LNCAP (cell line): Measurements from ENCODE around the gene AMN.

Source experiments
- TF ChIP-seq, protein P1 (sequence below): fragments of 450-650 bp; IDR thresholded peaks from 2 replicates; pipeline ENCODE4 v1.5.1; 2017; ENCODE audit warnings: mild to moderate bottlenecking

Gene AMN

GRCh38 chr14:102935756-102936155 is 13.3 kb downstream of the AMN start:
- TF ChIP-seq, protein P1, sequence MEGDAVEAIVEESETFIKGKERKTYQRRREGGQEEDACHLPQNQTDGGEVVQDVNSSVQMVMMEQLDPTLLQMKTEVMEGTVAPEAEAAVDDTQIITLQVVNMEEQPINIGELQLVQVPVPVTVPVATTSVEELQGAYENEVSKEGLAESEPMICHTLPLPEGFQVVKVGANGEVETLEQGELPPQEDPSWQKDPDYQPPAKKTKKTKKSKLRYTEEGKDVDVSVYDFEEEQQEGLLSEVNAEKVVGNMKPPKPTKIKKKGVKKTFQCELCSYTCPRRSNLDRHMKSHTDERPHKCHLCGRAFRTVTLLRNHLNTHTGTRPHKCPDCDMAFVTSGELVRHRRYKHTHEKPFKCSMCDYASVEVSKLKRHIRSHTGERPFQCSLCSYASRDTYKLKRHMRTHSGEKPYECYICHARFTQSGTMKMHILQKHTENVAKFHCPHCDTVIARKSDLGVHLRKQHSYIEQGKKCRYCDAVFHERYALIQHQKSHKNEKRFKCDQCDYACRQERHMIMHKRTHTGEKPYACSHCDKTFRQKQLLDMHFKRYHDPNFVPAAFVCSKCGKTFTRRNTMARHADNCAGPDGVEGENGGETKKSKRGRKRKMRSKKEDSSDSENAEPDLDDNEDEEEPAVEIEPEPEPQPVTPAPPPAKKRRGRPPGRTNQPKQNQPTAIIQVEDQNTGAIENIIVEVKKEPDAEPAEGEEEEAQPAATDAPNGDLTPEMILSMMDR: no peak

DNA sequence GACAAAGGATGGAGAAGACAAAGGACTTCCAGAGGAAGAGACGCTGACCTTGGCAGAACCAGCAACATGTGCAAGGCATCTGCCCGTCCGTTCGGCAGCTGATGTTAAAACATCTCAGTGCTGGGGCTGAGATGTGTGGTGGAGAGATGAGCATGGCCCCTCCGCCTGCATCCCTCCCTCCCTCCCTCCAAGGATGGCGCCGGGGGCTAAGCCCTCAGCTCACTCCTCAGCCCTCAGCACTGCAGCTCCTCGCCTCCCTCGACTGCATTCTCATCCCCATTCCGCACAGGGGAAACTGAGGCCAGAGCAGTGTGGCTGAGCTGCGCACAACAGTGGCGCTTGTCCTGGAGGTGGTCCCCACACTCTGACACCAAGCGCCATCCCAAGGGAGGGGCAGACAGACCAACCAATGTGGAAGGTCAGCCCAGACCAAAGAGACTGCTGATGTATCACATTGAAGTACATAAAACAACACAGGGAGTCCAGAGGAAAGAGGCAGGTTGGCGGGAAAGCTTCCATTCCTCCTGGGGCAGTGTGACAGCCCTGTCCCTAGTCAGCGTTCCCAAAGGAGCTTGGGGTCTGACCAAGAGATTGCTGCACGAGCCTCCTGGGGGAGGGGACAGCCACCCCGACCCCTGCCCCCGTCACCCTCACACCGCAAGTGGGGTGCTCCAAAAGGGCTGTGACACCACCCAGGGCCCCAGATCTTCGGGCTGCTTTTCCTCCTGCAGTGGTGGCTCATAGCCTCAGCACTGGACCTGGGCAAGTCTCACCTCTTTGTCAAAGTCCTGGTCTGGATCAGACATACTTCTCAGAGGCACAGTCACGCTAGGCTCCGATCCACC is 15.1 kb downstream of the AMN start:
- TF ChIP-seq, protein P1: no peak

DNA sequence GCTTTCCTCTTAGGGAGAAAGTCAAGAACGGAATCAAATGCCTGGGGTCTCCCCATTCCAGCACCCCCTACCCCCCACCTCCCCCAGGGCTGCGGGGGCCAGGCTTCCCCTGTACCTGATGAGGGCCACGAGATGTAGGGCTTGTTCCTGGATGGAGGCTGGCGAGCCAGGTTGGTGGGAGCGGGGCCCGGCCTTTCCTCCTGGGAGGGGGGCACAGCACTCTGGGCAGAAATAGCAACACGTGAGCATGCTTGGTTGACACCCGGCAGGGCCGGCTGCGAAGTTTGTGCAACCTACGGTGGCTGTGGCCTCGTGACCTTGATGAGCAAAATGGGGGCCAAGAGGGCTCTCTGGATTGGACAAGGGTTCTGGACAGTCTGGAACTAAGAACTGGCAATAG is 15.7 kb downstream of the AMN start:
- TF ChIP-seq, protein P1: no peak

DNA sequence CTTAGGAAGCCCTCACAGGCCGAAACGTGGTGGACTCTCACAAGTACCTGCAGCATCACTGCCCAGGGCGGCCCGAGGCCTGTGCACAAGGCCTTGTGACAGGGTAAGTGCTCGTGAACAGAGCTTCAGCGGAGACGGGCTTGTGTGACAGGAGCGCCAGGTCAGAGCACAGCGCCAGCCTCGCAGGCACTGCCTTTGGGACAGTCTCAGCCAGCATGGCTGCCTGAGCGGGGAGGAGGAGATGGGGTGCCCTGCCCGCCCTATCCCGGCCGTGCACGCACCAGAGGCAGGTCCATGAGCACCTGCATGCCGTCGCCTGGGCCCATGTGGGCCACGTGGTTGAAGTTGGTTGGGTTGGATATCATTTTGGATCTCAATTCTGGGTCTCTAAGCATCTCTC is 16.9 kb downstream of the AMN start:
- TF ChIP-seq, protein P1: no peak

- TF ChIP-seq, protein P1: peak; percentile 12; the same call in 1 of the 2 replicates
Measured at GRCh38 chr14:102939820-102940561, 17.5 kb downstream of the AMN start.

- TF ChIP-seq, protein P1: no peak
Measured at GRCh38 chr14:102940729-102941362, 18.4 kb downstream of the AMN start.

DNA sequence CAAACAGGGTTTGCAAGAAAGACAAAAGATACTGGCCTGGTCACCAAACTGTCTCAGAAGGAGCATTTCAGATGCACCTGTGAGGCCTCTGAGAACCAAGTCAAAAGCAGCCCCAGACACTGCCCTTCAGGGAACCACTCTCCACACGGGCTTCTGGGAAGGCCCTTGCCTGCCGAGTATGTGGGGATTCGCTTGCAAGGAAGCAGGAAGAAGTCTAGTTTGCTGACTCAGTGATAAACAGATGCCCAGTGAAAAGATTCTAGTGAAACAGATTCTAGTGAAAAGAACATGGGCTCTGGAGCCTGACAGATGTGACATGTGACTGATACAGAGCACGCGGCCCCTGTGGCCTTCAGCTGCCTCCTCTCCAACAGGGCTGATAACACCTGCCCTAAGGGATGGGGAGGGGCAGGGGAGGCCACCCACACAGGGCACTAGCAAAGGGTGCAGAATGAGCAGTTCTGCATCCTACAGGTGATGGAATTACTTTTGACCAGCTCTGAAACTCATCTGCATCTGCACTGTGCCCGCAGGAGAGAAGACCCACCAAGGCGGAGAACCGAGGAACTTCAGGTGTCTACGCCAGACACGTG is 19.1 kb downstream of the AMN start:
- TF ChIP-seq, protein P1: no peak
